LHCN-M2 (cell line): ENCODE data around the gene CACNA1D. TPM values are rescaled to one million over a fixed set of nuclear protein-coding genes. Genes with fewer than 3 reads are reported as not detected.
"Not testable (repeated sequence)": the region's sequence is repeated elsewhere in the genome, so short reads cannot be mapped to it uniquely, and the experiment has no call there.

ENCODE experiments used
- DNase-seq: peaks from one replicate; pipeline ENCODE4 v3.0.0-alpha.2; 2012; ENCODE audit warnings: low read depth
- polyA plus RNA-seq: library from polyadenylated mRNA; unstranded; fragments of >200 nt; gene quantifications from one replicate; pipeline ENCODE4 v1.2.1, GENCODE V29; 2012; ENCODE audit warnings: missing spikeins
- total RNA-seq: library from RNA; depleted of rRNA; stranded (reverse); fragments of >200 nt; gene quantifications from 2 replicates; pipeline ENCODE4 v1.2.3, GENCODE V29; 2014; rRNA removed

The CACNA1D gene
- total RNA-seq, result 0.57 TPM in 1 of 2 replicates, not detected in the other
- polyA plus RNA-seq, result 0.01 TPM

- DNase-seq, result no peak
These were observed at the start of gene CACNA1D for GRCh38 chr3:53493963-53494791. CACNA1D (plus strand) TSS chr3:53494611; CDS start chr3:53495167, 556 bp downstream.

- DNase-seq, result no peak
These were observed 37.3 kb upstream of the CACNA1D start for GRCh38 chr3:53457068-53457467.

GRCh38 chr3:53460326-53460725 lies 34.1 kb upstream of the CACNA1D start:
- DNase-seq, result no peak

GRCh38 chr3:53464424-53464823 lies 30.0 kb upstream of the CACNA1D start:
- no peak for DNase-seq

DNA sequence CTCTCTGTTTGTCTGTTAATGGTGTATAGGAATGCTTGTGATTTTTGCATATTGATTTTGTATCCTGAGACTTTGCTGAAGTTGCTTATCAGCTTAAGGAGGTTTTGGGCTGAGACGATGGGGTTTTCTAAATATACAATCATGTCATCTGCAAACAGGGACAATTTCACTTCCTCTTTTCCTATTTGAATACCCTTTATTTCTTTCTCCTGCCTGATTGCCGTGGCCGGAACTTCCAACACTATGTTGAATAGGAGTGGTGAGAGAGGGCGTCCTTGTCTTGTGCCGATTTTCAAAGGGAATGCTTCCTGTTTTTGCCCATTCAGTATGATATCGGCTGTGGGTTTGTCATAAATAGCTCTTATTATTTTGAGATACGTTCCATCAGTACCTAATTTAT lies 24.7 kb upstream of the CACNA1D start:
- DNase-seq, result not testable (repeated sequence)

GRCh38 chr3:53473422-53473821 lies 21.0 kb upstream of the CACNA1D start:
- no peak for DNase-seq

DNA sequence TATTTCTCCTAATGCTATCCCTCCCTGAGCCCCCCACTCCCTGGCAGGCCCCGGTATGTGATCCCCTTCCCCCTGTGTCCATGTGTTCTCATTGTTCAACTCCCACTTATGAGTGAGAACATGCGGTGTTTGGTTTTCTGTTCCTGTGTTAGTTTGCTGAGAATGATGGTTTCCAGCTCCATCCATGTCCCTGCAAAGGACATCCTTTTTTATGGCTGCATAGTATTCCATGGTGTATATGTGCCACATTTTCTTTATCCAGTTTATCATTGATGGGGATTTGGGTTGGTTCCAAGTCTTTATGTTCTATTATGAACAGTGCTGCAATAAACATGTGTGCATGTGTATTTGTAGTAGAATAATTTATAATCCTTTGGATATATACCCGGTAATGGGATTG lies 18.0 kb upstream of the CACNA1D start:
- DNase-seq, result not testable (repeated sequence)

DNA sequence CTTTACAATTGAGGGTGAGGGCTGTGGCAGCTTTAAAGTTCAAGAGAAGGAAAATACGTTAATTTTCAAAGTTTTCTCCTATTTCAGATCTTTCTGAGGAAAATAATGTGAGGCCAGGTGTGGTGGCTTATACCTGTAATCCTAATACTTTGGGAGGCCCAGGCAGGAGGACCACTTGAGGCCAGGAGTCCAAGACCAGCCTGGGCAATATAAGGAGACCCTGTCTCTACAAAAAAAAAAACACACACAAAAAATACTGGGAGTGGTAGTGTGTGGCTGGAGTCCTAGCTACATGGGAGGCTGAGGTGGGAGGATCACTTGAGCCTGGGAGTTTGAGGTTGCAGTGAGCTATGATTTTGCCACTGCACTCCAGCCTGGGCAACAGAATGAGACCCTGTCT lies 16.7 kb upstream of the CACNA1D start:
- DNase-seq, result not testable (repeated sequence)

DNA sequence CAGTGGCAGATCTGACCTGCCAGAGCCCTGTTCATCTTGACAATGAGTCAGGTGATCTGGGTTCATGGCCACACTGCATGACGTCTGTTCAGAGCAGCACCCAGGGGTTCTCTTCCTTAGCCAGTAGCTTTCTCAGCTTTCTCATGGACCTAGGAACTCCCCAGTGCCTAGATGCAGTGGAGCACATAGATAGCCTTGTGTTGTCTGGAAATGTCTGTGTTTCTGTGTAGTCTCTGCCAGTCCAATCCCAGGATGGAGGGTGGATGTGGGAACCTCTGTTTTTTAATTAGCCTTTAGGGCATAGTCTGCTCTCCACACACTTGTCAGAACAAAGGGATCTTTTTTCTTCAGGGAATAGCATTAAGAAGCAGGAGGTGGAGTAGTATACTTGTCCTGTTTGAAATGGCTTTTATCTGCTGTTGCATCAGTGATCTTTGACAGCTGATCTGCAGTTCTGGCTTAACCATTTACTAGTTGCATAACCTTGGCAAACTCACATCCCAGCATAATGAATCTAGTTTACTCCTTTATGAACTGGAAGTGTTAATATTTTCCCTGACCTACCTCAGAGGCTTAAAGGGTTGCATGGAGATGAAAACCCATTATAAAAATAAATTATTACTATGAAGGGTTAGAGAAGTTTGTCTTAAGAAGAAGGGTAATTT lies 16.1 kb upstream of the CACNA1D start:
- DNase-seq, result no peak

GRCh38 chr3:53478921-53479664 lies 15.3 kb upstream of the CACNA1D start:
- DNase-seq, result no peak

- no peak for DNase-seq
These were observed 12.2 kb upstream of the CACNA1D start for GRCh38 chr3:53482227-53482626.

DNA sequence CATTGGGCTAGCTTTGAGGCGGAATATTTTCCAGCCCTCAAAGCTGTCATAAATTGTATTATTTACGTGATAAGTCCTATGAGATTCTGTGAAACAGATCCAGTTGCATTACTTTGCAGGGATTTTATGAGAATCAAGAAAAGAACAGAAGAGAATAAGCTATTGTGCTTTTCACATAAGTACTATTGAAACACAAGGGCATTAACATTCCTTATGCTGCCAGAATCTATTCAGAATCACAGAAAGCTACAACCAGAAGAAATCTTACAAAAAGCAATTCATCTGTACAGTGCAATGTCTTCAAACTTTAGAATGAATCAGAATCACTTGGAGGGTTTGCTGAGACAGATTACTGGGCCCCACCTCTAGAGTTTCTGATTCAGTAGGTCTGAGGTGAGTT lies 10.6 kb upstream of the CACNA1D start:
- DNase-seq, result no peak

DNA sequence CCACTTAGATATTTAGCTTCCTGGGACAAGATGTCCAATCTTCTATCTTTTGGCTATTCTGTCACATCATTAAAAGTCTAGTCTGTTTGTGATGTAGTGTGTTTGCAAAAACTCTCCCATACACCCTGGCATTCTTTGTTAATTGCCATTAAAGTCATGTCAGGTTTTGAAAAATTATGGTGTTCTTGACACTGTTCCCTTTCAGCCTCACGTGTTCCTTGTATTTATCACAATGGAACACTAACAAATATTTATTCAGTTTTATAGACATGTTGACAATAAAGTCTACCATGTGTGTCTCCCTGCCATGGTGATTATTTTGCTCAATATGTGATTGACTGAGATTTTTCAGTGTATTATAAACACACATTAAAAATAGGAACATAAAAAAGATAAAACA lies 9.4 kb upstream of the CACNA1D start:
- no peak for DNase-seq

- DNase-seq, result no peak
These were observed 8.6 kb upstream of the CACNA1D start for GRCh38 chr3:53485675-53486403.

- DNase-seq, result no peak
These were observed 7.3 kb upstream of the CACNA1D start for GRCh38 chr3:53486961-53487654.

DNA sequence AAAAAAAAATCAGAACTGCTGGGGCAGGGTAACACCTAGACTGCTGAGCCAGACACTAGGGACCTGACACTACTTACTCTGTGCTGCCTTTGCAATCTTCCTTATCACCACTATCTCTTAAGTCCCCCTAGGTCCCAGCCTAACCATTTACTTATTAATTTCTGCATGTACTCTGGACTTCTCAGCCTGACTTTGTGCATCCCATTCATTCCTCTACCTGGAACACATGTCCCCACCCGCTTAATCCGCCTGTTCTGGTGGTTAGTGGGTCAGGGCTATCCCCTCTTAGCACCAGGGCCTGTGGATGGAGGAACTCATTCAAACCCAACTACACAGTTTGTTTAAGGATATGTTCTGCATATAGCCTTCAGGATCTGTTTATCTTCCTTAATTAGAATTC lies 5.0 kb upstream of the CACNA1D start:
- DNase-seq, result no peak

DNA sequence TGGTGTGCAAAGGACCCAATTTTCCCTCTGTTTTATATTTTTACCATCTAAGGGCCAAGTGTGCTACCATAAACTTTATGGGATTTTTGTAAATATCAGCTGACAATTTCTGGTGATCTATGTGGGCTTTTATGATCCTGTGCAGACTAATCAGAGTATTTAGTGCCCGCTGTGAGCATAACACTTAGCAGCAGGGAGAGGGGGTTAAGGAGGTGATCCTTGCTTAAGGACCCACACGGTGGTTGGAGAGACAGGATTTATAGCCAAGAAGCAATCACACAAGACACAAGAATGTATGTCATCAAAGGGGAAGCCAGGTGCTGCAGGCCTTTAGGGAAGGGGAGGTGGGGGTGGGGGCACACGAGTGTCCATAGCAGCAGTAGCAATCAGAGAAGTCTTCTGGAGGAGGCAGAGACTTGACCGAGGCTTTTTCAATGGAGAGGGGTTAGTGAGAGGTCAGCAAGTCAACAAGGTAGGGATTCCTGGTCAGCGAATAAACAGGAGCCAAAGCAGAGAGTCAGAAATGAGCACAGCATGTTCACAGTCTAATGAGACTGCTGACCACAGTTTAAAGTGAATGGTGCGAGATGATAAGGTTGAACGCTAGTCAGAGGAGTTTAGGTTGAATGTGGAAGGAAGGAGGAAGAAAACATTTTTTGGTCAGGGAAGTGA lies 4.5 kb upstream of the CACNA1D start:
- no peak for DNase-seq

DNA sequence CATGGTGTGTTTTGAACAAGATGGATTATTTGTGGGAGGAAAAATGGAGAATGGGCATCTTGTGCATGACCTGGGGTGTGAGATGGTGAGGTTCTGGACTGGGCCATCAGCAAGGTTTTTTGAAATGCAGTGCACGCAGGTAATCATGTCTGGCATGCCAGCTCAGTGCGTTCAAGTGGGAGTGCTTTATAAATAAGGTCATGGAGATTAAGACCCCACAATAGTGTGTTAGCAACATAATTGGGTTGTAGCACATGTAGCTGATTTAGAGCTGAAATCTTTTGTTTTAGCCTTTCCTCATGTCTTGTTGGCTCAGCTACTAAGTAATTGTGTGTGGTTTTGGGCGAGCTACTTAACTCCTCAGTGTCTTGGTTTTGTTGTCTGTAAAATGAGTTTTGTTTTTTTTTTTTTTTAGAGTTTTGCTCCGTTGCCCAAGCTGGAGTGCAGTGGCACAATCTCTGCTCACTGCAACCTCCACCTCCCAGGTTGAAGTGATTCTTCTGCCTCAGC lies 3.9 kb upstream of the CACNA1D start:
- DNase-seq, result no peak

- DNase-seq, result no peak
These were observed 3.1 kb upstream of the CACNA1D start for GRCh38 chr3:53491276-53491675.

DNA sequence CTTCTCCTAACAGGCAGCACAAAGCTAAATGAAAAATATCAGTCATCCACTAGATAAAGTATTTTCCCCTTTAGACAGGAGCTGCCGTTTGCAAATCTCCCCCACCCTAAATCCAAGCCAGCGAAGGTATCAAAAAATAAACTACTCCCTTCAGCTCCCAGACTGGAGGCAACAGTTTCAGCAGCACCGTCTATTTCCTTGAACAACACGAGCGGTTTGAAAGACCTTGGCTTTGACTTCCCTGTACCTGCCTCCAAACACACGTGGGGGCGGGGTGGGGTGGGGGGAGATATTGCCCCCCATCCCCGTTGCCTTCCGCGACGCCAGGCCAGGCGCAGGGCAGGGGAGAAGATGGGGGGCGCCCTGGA lies 832 bp upstream of the CACNA1D start:
- no peak for DNase-seq
